K562 (cell line): ENCODE measurements around the gene ARID3A. TPM values are rescaled to one million over a fixed set of nuclear protein-coding genes. Genes with fewer than 3 reads are reported as not detected.
A peak's percentile ranks its signal among the peaks of the same experiment; 100 is the strongest.

Experiments
- CXXC5 ChIP-seq: fragments of 250-450 bp; sonication (Bioruptor Pico); IDR thresholded peaks from 2 replicates; pipeline ENCODE4 v1.8.0; 2022; ENCODE audit warnings: inconsistent platforms, mild to moderate bottlenecking, moderate library complexity
- E2F1 ChIP-seq: sonication (generic); formaldehyde crosslinking; IDR thresholded peaks from 2 replicates; pipeline ENCODE4 v1.8.1; 2023; ENCODE audit warnings: mild to moderate bottlenecking, missing genetic modification reagents, moderate library complexity
- FOXK1 ChIP-seq: sonication (generic); formaldehyde crosslinking; IDR thresholded peaks from 2 replicates; pipeline ENCODE4 v1.8.0; 2022; ENCODE audit warnings: missing genetic modification reagents, mild to moderate bottlenecking, borderline replicate concordance
- GTF2A2 ChIP-seq: IDR thresholded peaks from 2 replicates; pipeline ENCODE4 v1.6.1; 2016; ENCODE audit warnings: mild to moderate bottlenecking, missing genetic modification characterization, missing compliant biosample characterization
- LCOR ChIP-seq: sonication (generic); formaldehyde crosslinking; IDR thresholded peaks from 2 replicates; pipeline ENCODE4 v1.8.0; 2022; ENCODE audit warnings: mild to moderate bottlenecking, missing genetic modification reagents
- MAFK ChIP-seq: IDR thresholded peaks from 2 replicates; pipeline ENCODE4 v1.6.1; 2011; ENCODE audit warnings: low read length, improper control_type of control experiment
- MBD2 ChIP-seq: sonication (generic); IDR thresholded peaks from 2 replicates; pipeline ENCODE4 v1.6.1; 2016; ENCODE audit warnings: low read depth, borderline replicate concordance
- NCOA1 ChIP-seq: fragments of 450-650 bp; IDR thresholded peaks from 2 replicates; pipeline ENCODE4 v1.6.1; 2016; ENCODE audit warnings: low read depth
- PHF21A ChIP-seq: fragments of 450-650 bp; IDR thresholded peaks from 2 replicates; pipeline ENCODE4 v1.6.1; 2017; ENCODE audit warnings: low read depth, borderline replicate concordance
- TAF1 ChIP-seq: IDR thresholded peaks from 2 replicates; pipeline ENCODE4 v1.6.1; 2011; ENCODE audit warnings: mild to moderate bottlenecking, low read length, moderate library complexity; ENCODE audit not compliant: insufficient read depth, control insufficient read depth, severe bottlenecking; ENCODE audit errors: extremely low read depth
- TARDBP ChIP-seq: fragments of 450-650 bp; IDR thresholded peaks from 2 replicates; pipeline ENCODE4 v1.6.1; 2016
- TRIM24 ChIP-seq, 2 experiments: fragments of 450-650 bp; IDR thresholded peaks; 2 replicates each; pipeline ENCODE4 v1.6.1; 2016
- ZKSCAN8 ChIP-seq: fragments of 200-800 bp; sonication (Bioruptor generic); IDR thresholded peaks from 2 replicates; pipeline ENCODE4 v1.6.1; 2016; ENCODE audit warnings: missing genetic modification characterization, missing compliant biosample characterization
- ZNF224 ChIP-seq: sonication (generic); formaldehyde crosslinking; IDR thresholded peaks from 2 replicates; pipeline ENCODE4 v1.8.0; 2022; ENCODE audit warnings: mild to moderate bottlenecking, missing genetic modification reagents
- polyA plus RNA-seq, 8 experiments: library from polyadenylated mRNA; depleted of rRNA in 4 of 8; stranded (reverse) in 5 of 8; unstranded in 3 of 8; fragments of >200 nt; fragmentation: Nextera tagmentation in 2 of 8; fragmentation: Illumina TruSeq in 1 of 8; extraction: Ambion mirVana in 2 of 8; extraction: Trizol in 1 of 8; gene quantifications; 2 replicates each; pipeline versions ENCODE4 v1.2.1 to v1.2.3, GENCODE V29; 2011 to 2014; ENCODE audit warnings: inconsistent platforms in 1 of 8, missing spikeins in 1 of 8
- total RNA-seq, 7 experiments: library from RNA; depleted of rRNA in 6 of 7; stranded (reverse); fragments of >200 nt in 6 of 7; fragmentation: Illumina TruSeq in 2 of 7; extraction: Trizol in 2 of 7; gene quantifications; 2 replicates each; pipeline versions ENCODE4 v1.2.1 to v1.2.3, GENCODE V29; 2011 to 2021; ENCODE audit warnings: low replicate concordance in 1 of 7
- TF ChIP-seq, protein P1 (sequence below), 2 experiments: fragments of 450-650 bp; formaldehyde crosslinking in 1 of 2; IDR thresholded peaks; 2 replicates each; pipeline versions ENCODE4 v1.4.0 to v1.6.1; 2014 to 2020; ENCODE audit warnings: mild to moderate bottlenecking in 2 of 2, borderline replicate concordance in 1 of 2, low read depth in 1 of 2
- TF ChIP-seq, protein P2 (sequence below): IDR thresholded peaks from 2 replicates; pipeline ENCODE4 v1.6.1; 2014; ENCODE audit warnings: antibody characterized with exemption

Gene ARID3A
- total and polyA plus RNA-seq, 9 of the 15 experiments (the other 6 are each of a cell fraction or from before 2014, with no cell fraction given) = 1.4 to 118 (median 31.2) TPM

DNA sequence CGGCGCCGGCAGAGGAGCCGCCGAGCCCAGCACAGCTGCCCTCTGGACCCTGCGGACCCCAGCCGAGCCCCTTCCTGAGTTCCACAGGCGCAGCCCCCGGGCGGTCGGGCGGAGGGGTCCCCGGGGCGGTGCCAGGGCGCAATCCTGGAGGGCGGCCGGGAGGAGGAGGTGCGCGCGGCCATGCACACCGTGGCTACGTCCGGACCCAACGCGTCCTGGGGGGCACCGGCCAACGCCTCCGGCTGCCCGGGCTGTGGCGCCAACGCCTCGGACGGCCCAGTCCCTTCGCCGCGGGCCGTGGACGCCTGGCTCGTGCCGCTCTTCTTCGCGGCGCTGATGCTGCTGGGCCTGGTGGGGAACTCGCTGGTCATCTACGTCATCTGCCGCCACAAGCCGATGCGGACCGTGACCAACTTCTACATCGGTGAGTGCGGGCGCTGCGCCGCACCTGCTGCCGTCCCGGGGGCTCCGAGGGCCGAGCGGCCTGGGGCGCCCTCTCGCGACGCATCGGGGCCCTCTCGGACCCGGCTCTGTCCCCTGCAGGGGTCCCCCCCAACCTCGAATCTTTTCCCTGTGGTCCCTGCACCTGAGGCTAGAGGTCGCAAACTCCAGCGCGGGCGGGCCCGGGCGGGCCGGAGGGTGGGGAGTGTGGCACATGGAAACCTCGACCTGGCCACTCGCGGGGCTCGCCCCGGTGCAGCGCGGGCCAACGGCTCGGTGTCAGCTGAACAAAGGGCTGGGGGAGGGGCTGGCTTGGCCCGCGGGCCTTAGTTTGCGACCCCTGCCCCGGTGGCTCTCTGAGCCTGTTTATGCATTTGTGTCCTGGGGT is 8.3 kb upstream of the ARID3A start, which contains the start of gene KISS1R (continued):
- TF ChIP-seq, protein P1, sequence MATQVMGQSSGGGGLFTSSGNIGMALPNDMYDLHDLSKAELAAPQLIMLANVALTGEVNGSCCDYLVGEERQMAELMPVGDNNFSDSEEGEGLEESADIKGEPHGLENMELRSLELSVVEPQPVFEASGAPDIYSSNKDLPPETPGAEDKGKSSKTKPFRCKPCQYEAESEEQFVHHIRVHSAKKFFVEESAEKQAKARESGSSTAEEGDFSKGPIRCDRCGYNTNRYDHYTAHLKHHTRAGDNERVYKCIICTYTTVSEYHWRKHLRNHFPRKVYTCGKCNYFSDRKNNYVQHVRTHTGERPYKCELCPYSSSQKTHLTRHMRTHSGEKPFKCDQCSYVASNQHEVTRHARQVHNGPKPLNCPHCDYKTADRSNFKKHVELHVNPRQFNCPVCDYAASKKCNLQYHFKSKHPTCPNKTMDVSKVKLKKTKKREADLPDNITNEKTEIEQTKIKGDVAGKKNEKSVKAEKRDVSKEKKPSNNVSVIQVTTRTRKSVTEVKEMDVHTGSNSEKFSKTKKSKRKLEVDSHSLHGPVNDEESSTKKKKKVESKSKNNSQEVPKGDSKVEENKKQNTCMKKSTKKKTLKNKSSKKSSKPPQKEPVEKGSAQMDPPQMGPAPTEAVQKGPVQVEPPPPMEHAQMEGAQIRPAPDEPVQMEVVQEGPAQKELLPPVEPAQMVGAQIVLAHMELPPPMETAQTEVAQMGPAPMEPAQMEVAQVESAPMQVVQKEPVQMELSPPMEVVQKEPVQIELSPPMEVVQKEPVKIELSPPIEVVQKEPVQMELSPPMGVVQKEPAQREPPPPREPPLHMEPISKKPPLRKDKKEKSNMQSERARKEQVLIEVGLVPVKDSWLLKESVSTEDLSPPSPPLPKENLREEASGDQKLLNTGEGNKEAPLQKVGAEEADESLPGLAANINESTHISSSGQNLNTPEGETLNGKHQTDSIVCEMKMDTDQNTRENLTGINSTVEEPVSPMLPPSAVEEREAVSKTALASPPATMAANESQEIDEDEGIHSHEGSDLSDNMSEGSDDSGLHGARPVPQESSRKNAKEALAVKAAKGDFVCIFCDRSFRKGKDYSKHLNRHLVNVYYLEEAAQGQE (IDR thresholded peaks at IDR 0.05; ENCODE audit: borderline replicate concordance) = peak; percentile 93
- TF ChIP-seq, protein P1 (CRISPR knock-in tag; IDR thresholded peaks at IDR 0.05; ENCODE audit: low read depth) = 0 out of 2 replicates have a peak, but pooled peaks have one; percentile 53
- TF ChIP-seq GTF2A2 (tag) = 0 out of 2 replicates have a peak, but pooled peaks have one; percentile 25
- 0 out of 2 replicates have a peak, but pooled peaks have one; percentile 47 for TF ChIP-seq PHF21A
- no peak for TF ChIP-seq ZKSCAN8 (CRISPR knock-in tag)
- TF ChIP-seq TRIM24 (IDR thresholded peaks at IDR 0.05) = peak in 1 of 2 experiments; percentile 19; a peak in 1 of 4 replicates
- TF ChIP-seq, protein P2, sequence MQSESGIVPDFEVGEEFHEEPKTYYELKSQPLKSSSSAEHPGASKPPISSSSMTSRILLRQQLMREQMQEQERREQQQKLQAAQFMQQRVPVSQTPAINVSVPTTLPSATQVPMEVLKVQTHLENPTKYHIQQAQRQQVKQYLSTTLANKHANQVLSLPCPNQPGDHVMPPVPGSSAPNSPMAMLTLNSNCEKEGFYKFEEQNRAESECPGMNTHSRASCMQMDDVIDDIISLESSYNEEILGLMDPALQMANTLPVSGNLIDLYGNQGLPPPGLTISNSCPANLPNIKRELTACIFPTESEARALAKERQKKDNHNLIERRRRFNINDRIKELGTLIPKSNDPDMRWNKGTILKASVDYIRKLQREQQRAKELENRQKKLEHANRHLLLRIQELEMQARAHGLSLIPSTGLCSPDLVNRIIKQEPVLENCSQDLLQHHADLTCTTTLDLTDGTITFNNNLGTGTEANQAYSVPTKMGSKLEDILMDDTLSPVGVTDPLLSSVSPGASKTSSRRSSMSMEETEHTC = no peak
- peak; percentile 57; the same call in 1 of the 2 replicates for TF ChIP-seq TARDBP
- no peak for TF ChIP-seq TAF1
- peak; percentile 93 for TF ChIP-seq CXXC5 (CRISPR knock-in tag)
- TF ChIP-seq NCOA1 = 0 out of 2 replicates have a peak, but pooled peaks have one; percentile 12
- TF ChIP-seq ZNF224 = 0 out of 2 replicates have a peak, but pooled peaks have one; percentile 62
- TF ChIP-seq FOXK1 (CRISPR knock-in tag) = peak; percentile 66; the same call in 1 of the 2 replicates
- 0 out of 2 replicates have a peak, but pooled peaks have one; percentile 20 for TF ChIP-seq MBD2
- TF ChIP-seq E2F1 (CRISPR knock-in tag) = peak; percentile 44; the same call in 1 of the 2 replicates
- TF ChIP-seq MAFK = no peak
- peak; percentile 59; the same call in 1 of the 2 replicates for TF ChIP-seq LCOR (CRISPR knock-in tag)
